Nephron progenitor cell (in vitro differentiated cells): ENCODE data around the gene PFN3.

Source experiments
- DNase-seq: peaks from one replicate; pipeline ENCODE4 v3.0.0; 2021
- H3K27ac Mint-ChIP-seq: 2 replicates; pipeline ENCODE4 v1.8.0; 2021; ENCODE audit warnings: mild to moderate bottlenecking, moderate library complexity, mixed read lengths
- H3K27me3 Mint-ChIP-seq: 2 replicates; pipeline ENCODE4 v1.8.0; 2021; ENCODE audit warnings: mild to moderate bottlenecking, low read depth, mixed read lengths; ENCODE audit not compliant: poor library complexity
- H3K36me3 Mint-ChIP-seq: 2 replicates; pipeline ENCODE4 v1.8.0; 2021; ENCODE audit warnings: low read depth, mixed read lengths
- H3K4me1 Mint-ChIP-seq: 2 replicates; pipeline ENCODE4 v1.8.0; 2021; ENCODE audit warnings: mixed read lengths
- H3K4me3 Mint-ChIP-seq: 2 replicates; pipeline ENCODE4 v1.8.0; 2021; ENCODE audit warnings: mild to moderate bottlenecking, moderate library complexity, mixed read lengths
- H3K9me3 Mint-ChIP-seq: 2 replicates; pipeline ENCODE4 v1.8.0; 2021; ENCODE audit warnings: mild to moderate bottlenecking, moderate library complexity, mixed read lengths
- TF ChIP-seq, protein P1 (sequence below): fragments of 200-600 bp; sonication (generic); IDR thresholded peaks from 2 replicates; pipeline ENCODE4 v1.5.0; 2021; ENCODE audit warnings: antibody characterized with exemption

Gene PFN3

GRCh38 chr5:177446200-177447065, 46.0 kb upstream of the PFN3 start, which contains the start of gene PRR7:
PRR7 (plus strand) TSS chr5:177446814; CDS start chr5:177455068, 8,254 bp downstream.
- Mint-ChIP-seq H3K27ac (peak within 1 kb of the TSS; percentile 47), H3K9me3 (no peaks in the 10 kb centered on the region), H3K4me1 (peaks cover 44% of the 10 kb centered on the region), H3K4me3 (peak within 1 kb of the TSS; percentile 80), H3K36me3 (no peaks in the 10 kb centered on the region), H3K27me3 (peaks cover 5% of the 10 kb centered on the region)
- TF ChIP-seq, protein P1, sequence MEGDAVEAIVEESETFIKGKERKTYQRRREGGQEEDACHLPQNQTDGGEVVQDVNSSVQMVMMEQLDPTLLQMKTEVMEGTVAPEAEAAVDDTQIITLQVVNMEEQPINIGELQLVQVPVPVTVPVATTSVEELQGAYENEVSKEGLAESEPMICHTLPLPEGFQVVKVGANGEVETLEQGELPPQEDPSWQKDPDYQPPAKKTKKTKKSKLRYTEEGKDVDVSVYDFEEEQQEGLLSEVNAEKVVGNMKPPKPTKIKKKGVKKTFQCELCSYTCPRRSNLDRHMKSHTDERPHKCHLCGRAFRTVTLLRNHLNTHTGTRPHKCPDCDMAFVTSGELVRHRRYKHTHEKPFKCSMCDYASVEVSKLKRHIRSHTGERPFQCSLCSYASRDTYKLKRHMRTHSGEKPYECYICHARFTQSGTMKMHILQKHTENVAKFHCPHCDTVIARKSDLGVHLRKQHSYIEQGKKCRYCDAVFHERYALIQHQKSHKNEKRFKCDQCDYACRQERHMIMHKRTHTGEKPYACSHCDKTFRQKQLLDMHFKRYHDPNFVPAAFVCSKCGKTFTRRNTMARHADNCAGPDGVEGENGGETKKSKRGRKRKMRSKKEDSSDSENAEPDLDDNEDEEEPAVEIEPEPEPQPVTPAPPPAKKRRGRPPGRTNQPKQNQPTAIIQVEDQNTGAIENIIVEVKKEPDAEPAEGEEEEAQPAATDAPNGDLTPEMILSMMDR: no peak
- DNase-seq: peak; percentile 75

GRCh38 chr5:177445917-177446199, 45.4 kb upstream of the PFN3 start:
- peaks cover 44% of the 10 kb centered on the region for H3K4me1 Mint-ChIP-seq
- peak overlapping the region; percentile 80 for H3K4me3 Mint-ChIP-seq
- H3K36me3 Mint-ChIP-seq: no peaks in the 10 kb centered on the region
- no peaks in the 10 kb centered on the region for H3K9me3 Mint-ChIP-seq
- TF ChIP-seq, protein P1: no peak
- no peak for DNase-seq
- H3K27ac Mint-ChIP-seq: peak overlapping the region; percentile 47
- peaks cover 2% of the 10 kb centered on the region for H3K27me3 Mint-ChIP-seq

DNA sequence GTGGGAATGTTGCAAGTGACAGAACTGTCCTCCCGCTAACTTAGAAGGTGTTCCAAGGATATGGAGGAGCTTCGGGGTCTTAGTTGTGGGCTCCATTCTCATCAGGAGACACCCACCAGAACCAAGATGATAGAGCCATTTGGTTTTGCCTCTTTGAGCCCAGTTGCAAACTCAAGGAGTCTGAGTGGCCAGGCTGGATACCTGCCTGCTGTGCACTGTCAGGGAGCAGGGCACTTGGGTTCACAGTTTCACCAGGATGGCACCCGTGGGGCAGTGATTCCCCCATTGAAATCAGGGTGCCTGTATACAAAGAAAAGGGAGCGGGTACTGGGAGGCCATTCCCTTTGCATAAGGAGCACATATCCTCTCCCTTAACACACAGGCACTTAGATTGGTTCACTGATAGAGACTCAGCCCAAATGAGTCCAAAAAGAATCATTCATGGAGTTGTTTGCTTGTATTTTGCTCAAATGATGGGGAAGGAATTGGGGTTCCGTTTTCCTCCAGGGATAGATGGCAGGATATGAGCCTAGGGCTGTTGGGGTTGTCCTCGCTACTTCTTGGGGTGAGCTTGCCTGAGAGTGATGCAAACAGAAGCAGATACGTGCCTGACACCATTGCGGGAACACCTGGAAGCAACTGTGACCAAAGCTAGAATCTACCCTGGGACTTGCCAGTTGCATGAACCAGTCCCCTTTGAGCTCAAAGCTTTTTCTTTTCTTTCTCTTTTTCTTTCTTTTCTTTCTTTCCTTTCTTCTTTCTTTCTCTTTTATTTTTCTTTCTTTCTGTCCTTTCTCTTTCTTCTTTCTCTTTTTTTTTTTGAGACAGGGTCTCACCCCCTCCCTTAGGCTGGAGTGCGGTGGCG, 44.8 kb upstream of the PFN3 start:
- TF ChIP-seq, protein P1: no peak
- Mint-ChIP-seq H3K4me3 (peak overlapping the region; percentile 80), H3K27me3 (no peaks in the 10 kb centered on the region), H3K36me3 (no peaks in the 10 kb centered on the region), H3K4me1 (peaks cover 44% of the 10 kb centered on the region), H3K9me3 (no peaks in the 10 kb centered on the region), H3K27ac (peak overlapping the region; percentile 97)
- DNase-seq: no peak

GRCh38 chr5:177444106-177445051, 43.9 kb upstream of the PFN3 start:
- no peaks in the 10 kb centered on the region for H3K27me3 Mint-ChIP-seq
- H3K9me3 Mint-ChIP-seq: peaks cover 6% of the 10 kb centered on the region
- peak overlapping the region; percentile 97 for H3K27ac Mint-ChIP-seq
- peaks cover 44% of the 10 kb centered on the region for H3K4me1 Mint-ChIP-seq
- TF ChIP-seq, protein P1: no peak
- DNase-seq: no peak
- H3K4me3 Mint-ChIP-seq: peak overlapping the region; percentile 80
- peaks cover 7% of the 10 kb centered on the region for H3K36me3 Mint-ChIP-seq

DNA sequence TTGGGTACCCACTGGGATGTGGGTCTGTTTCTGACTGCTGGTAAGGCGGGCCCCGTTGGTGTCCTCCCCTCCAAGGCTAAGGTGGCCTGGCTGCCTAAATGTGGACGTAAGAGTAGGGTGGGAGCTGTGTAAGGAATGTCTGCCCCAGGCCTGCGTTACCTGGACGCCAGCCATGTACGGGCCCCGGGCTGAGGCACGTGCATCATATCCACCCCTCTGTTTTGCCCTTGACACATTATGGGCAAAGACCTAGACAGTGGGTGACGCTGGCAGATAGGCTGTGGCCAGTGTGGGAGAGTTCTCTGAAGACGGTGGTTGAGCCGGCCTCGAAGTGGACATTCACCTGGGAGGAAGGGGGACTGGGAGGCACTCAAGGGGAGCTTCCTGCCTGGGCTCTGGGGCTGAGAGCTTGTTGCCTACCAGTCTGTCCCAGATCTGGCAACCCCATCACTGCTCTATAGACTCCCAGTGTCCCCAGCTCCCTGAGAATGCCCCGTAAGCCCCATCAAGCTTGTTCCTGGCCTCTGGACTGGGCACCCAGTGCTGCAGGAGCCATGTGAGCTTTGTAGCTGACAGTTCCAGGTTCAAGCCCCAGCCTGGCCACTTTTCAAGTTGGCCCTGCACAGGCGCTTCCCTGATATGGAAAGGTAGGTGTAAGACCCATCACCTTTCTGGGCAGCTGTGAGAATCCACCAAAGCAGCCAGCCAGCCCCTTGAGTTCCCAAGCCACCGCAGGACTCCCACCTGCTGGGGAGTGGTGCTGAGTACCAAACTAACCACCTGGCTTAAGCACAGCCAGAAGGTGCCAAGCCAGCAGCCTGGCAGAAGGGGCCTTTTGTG, 42.9 kb upstream of the PFN3 start:
- Mint-ChIP-seq H3K4me3 (no peak overlapping the region), H3K36me3 (peaks cover 17% of the 10 kb centered on the region), H3K9me3 (peaks cover 6% of the 10 kb centered on the region), H3K4me1 (peaks cover 34% of the 10 kb centered on the region), H3K27ac (no peak overlapping the region), H3K27me3 (no peaks in the 10 kb centered on the region)
- no peak for DNase-seq
- TF ChIP-seq, protein P1: no peak
